ENCODE measurements around the gene MAP2K1.

- TF ChIP-seq CTCF (IDR thresholded peaks at IDR 0.05) (no peak), ZFX (IDR thresholded peaks at IDR 0.05; ENCODE audit: borderline replicate concordance) (no peak)
Measured at GRCh38 chr15:66476535-66476934, 89.8 kb downstream of the MAP2K1 start.

All from 22Rv1 (cell line).